Endothelial cell of umbilical vein (primary cell): ENCODE measurements around the gene TWIST2. TPM values are rescaled to one million over a fixed set of nuclear protein-coding genes. Genes with fewer than 3 reads are reported as not detected.

Source experiments
- BruUV-seq: library from RNA; stranded (reverse); fragments of 400-500 nt; replicated peaks from 2 replicates; lab custom pipeline; 2021; lab: Mats Ljungman, UMichigan
- CTCF ChIA-PET: fragments of 300-600, 350-600 bp; sonication (Branson Sonifier 250); formaldehyde crosslinking; loops from one replicate; lab custom pipeline; 2021; ENCODE audit warnings: antibody characterized with exemption, inconsistent platforms; lab: Charles Lee
- POLR2A ChIA-PET: fragments of 300-600, 350-600 bp; sonication (Branson Sonifier 250); formaldehyde crosslinking; loops from one replicate; lab custom pipeline; 2021; ENCODE audit warnings: antibody characterized with exemption, inconsistent platforms; lab: Charles Lee
- DNase-seq: peaks from one replicate; pipeline ENCODE4 v3.0.0-alpha.2; 2011; ENCODE audit warnings: low read depth, low spot score
- FAIRE-seq: peaks from 2 replicates; lab custom pipeline; 2011; peaks lifted over from hg19 to GRCh38; lab: Jason Lieb, UNC
- H2AFZ ChIP-seq: 2 replicates; pipeline ENCODE4 v1.6.0; 2012; ENCODE audit warnings: low read depth, low read length, control low read depth, inconsistent platforms
- H3K27ac ChIP-seq: 2 replicates; pipeline ENCODE4 v1.5.1; 2011; ENCODE audit warnings: low read depth, mild to moderate bottlenecking, control low read depth, low read length, moderate library complexity; ENCODE audit not compliant: insufficient read depth
- H3K27me3 ChIP-seq, 2 experiments: 2 replicates each; pipeline versions ENCODE4 v1.6.0 to v1.6.1; 2011; ENCODE audit warnings: low read length in 2 of 2, mixed read lengths in 1 of 2; ENCODE audit not compliant: control insufficient read depth in 2 of 2, insufficient read depth in 2 of 2
- H3K36me3 ChIP-seq, 2 experiments: 2 replicates in 1 of 2; 3 replicates in 1 of 2; pipeline ENCODE4 v1.5.1; 2011; ENCODE audit warnings: low read length in 2 of 2, mild to moderate bottlenecking in 1 of 2, moderate library complexity in 1 of 2; ENCODE audit not compliant: control insufficient read depth in 2 of 2, insufficient read depth in 2 of 2; ENCODE audit errors: extremely low read depth in 1 of 2
- H3K4me1 ChIP-seq: 3 replicates; pipeline ENCODE4 v1.5.1; 2011; ENCODE audit warnings: mild to moderate bottlenecking, low read length; ENCODE audit not compliant: control insufficient read depth, insufficient read depth; ENCODE audit errors: extremely low read depth
- H3K4me2 ChIP-seq: 2 replicates; pipeline ENCODE4 v1.6.1; 2011; ENCODE audit warnings: low read length, control low read depth, mixed read lengths; ENCODE audit not compliant: insufficient read depth
- H3K4me3 ChIP-seq, 3 experiments: fragments of 200-600 bp in 1 of 3; sonication (generic), shearing (Covaris generic) in 1 of 3; replicated peaks in 1 of 3; 2 replicates each; pipeline ENCODE4 v1.5.1; 2011 to 2016; ENCODE audit warnings: control low read depth in 3 of 3, low read length in 3 of 3, mild to moderate bottlenecking in 2 of 3, inconsistent platforms in 1 of 3, low read depth in 1 of 3, moderate library complexity in 1 of 3; ENCODE audit not compliant: insufficient read depth in 1 of 3
- H3K79me2 ChIP-seq: 2 replicates; pipeline ENCODE4 v1.6.0; 2012; ENCODE audit warnings: low read length, inconsistent platforms; ENCODE audit not compliant: control insufficient read depth, insufficient read depth
- H3K9ac ChIP-seq: replicated peaks from 2 replicates; pipeline ENCODE3; 2011; ENCODE audit warnings: low read length, control low read depth; ENCODE audit not compliant: insufficient read depth; ENCODE audit errors: extremely low read depth
- H3K9me1 ChIP-seq: replicated peaks from 3 replicates; pipeline ENCODE4 v1.6.0; 2011; ENCODE audit warnings: mild to moderate bottlenecking, low read length; ENCODE audit not compliant: control insufficient read depth, insufficient read depth; ENCODE audit errors: extremely low read depth
- H3K9me3 ChIP-seq: replicated peaks from 2 replicates; pipeline ENCODE4 v1.5.1; 2012; ENCODE audit warnings: low read length, inconsistent platforms; ENCODE audit not compliant: control insufficient read depth, insufficient read depth
- H4K20me1 ChIP-seq: replicated peaks from 2 replicates; pipeline ENCODE3; 2011; ENCODE audit warnings: mild to moderate bottlenecking, low read length; ENCODE audit not compliant: control insufficient read depth, insufficient read depth; ENCODE audit errors: extremely low read depth
- FOS ChIP-seq: IDR thresholded peaks from 2 replicates; pipeline ENCODE4 v1.6.1; 2011; ENCODE audit warnings: mild to moderate bottlenecking, low read length, moderate library complexity, borderline replicate concordance; ENCODE audit not compliant: insufficient read depth
- GATA2 ChIP-seq: IDR thresholded peaks from 2 replicates; pipeline ENCODE4 v1.7.0; 2011; ENCODE audit warnings: low read depth, mild to moderate bottlenecking, moderate library complexity, mixed read lengths, low read length; ENCODE audit not compliant: insufficient read length, insufficient read depth
- JUN ChIP-seq: IDR thresholded peaks from 2 replicates; pipeline ENCODE4 v1.6.1; 2011; ENCODE audit warnings: borderline replicate concordance, low read depth; ENCODE audit not compliant: insufficient read length, insufficient read depth
- MYC ChIP-seq: IDR thresholded peaks from one replicate; pipeline ENCODE4 v1.6.1; 2011; ENCODE audit warnings: mild to moderate bottlenecking, low read depth, low read length
- POLR2A ChIP-seq: IDR thresholded peaks from 2 replicates; pipeline ENCODE4 v1.6.1; 2012; ENCODE audit warnings: low read depth, mild to moderate bottlenecking, control low read depth, low read length
- POLR2AphosphoS5 ChIP-seq: IDR thresholded peaks from 2 replicates; pipeline ENCODE4 v1.6.1; 2012; ENCODE audit warnings: low read depth, mild to moderate bottlenecking, control low read depth, low read length, moderate library complexity; ENCODE audit not compliant: insufficient read depth
- dilution Hi-C: fragments of 300-500 bp; cut with MboI; formaldehyde crosslinking; loops from one replicate; pipeline ENCODE4 v1.15.0; 2019; ENCODE audit warnings: low sequenced_read_pairs; ENCODE audit not compliant: extremely low pct_ligation_motif_present
- intact Hi-C: fragments of 100-400 bp; cut with micrococcal nuclease; formaldehyde crosslinking; loops from one replicate; pipeline ENCODE4 v1.10.0; 2022
- polyA plus RNA-seq, 4 experiments: library from polyadenylated mRNA; depleted of rRNA in 3 of 4; stranded (reverse) in 3 of 4; unstranded in 1 of 4; fragments of >200 nt; gene quantifications; 2 replicates each; pipeline versions ENCODE4 v1.2.1 to v1.2.3, GENCODE V29; 2011 to 2012; ENCODE audit warnings: missing spikeins in 1 of 4
- total RNA-seq: library from RNA; stranded (reverse); gene quantifications from 2 replicates; pipeline ENCODE4 v1.2.3, GENCODE V29; 2021
- TF ChIP-seq, protein P1 (sequence below), 2 donors: IDR thresholded peaks; 1 replicate in 1 of 2; 2 replicates in 1 of 2; pipeline ENCODE4 v1.5.1; 2011; ENCODE audit warnings: low read length in 2 of 2, mild to moderate bottlenecking in 2 of 2, moderate library complexity in 2 of 2, control low read depth in 1 of 2, inconsistent platforms in 1 of 2, low read depth in 1 of 2; ENCODE audit not compliant: insufficient read depth in 1 of 2; ENCODE audit errors: extremely low read depth in 1 of 2

The TWIST2 gene
- total and polyA plus RNA-seq, 2 donors (not counting 3 experiments of a cell fraction or from before 2014, with no cell fraction given) = 2.3 to 3.4 TPM

DNA sequence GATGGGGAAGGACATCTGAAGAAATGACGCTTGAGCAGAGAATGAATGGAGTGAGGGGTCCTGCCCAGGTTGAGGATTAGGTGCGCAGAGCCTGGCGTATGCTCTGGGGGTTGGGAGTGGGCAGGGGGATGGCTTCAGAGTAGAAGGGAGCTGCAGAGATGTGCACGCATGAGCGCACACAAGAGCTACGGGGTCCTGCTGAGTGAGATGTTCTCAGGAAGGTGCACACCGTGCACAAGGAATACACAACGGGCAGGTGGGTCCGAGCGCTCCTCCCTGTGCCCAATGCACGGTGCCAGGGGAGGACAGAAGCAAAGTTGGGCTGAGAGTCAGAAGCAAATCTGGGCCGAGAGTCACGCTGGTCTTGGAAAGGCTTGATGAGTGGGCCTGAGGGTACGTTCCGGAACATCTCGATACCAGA lies 25.5 kb downstream of the TWIST2 start:
- DNase-seq (no peak), FAIRE-seq (no peak)
- no TSS peak for BruUV-seq
- no peak overlapping the region for H2AFZ ChIP-seq
- no peaks in the 10 kb centered on the region for H3K79me2 ChIP-seq
- H3K27me3 ChIP-seq = no peaks in the 10 kb centered on the region
- TF ChIP-seq POLR2A = no peak
- TF ChIP-seq FOS = no peak
- TF ChIP-seq, protein P1, sequence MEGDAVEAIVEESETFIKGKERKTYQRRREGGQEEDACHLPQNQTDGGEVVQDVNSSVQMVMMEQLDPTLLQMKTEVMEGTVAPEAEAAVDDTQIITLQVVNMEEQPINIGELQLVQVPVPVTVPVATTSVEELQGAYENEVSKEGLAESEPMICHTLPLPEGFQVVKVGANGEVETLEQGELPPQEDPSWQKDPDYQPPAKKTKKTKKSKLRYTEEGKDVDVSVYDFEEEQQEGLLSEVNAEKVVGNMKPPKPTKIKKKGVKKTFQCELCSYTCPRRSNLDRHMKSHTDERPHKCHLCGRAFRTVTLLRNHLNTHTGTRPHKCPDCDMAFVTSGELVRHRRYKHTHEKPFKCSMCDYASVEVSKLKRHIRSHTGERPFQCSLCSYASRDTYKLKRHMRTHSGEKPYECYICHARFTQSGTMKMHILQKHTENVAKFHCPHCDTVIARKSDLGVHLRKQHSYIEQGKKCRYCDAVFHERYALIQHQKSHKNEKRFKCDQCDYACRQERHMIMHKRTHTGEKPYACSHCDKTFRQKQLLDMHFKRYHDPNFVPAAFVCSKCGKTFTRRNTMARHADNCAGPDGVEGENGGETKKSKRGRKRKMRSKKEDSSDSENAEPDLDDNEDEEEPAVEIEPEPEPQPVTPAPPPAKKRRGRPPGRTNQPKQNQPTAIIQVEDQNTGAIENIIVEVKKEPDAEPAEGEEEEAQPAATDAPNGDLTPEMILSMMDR (IDR thresholded peaks at IDR 0.05; ENCODE audit: extremely low read depth in 1 of 2, insufficient read depth in 1 of 2, low read depth in 1 of 2, low read length in 2 of 2) = no peak
- TF ChIP-seq JUN = no peak
- TF ChIP-seq MYC = no peak
- TF ChIP-seq POLR2AphosphoS5 = no peak
- no peak for TF ChIP-seq GATA2
- dilution Hi-C loops (no loop called here), intact Hi-C loops (no loop called here)
- H3K9me1 ChIP-seq = no peaks in the 10 kb centered on the region
- POLR2A ChIA-PET = no interaction called here
- no peaks in the 10 kb centered on the region for H3K4me1 ChIP-seq
- H3K9me3 ChIP-seq = no peaks in the 10 kb centered on the region
- H3K36me3 ChIP-seq = no peaks in the 10 kb centered on the region
- H3K27ac ChIP-seq = no peak overlapping the region
- H3K4me3 ChIP-seq = no peak overlapping the region
- no peaks in the 10 kb centered on the region for H4K20me1 ChIP-seq
- H3K9ac ChIP-seq = no peak overlapping the region
- CTCF ChIA-PET = interaction anchor here (1.1 to 2.0 kb wide), 3 partner anchors 26 to 503 kb away, joined by 3 to 14 read pairs (median 3); partner anchors contain the start of gene TWIST2
- no peak overlapping the region for H3K4me2 ChIP-seq
